ENCODE results near the gene CNTNAP3B.
"Not testable (repeated sequence)": the region's sequence is repeated elsewhere in the genome, so short reads cannot be mapped to it uniquely, and the experiment has no call there.

Gene CNTNAP3B

DNA sequence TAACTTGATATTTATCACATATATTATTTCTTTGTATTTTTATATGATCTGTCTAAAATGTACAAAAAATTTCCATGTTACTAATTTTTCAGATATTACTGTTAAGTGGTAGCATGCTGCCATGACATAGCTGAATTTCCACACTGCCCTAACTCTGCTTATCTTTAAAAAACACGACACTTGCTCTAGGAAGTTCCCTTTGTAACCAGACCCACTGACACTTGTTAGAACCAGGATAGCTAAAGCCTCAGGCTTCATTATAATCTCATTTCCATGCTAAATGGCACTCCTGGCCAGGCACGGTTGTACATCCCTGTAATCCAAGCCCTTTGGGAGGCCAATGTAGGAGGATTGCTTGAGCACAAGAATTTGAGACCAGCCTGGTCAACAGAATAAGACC lies 273.8 kb downstream of the CNTNAP3B start:
- H3F3A ChIP-seq (ENCODE audit: control insufficient read depth, insufficient read depth); H3K79me2 ChIP-seq (ENCODE audit: control insufficient read depth, low read length); H3K9me3 ChIP-seq (ENCODE audit: control insufficient read depth, insufficient read depth, low read length); H3K4me1 ChIP-seq (ENCODE audit: control insufficient read depth, low read length); H3K27ac ChIP-seq (ENCODE audit: low read depth, low read length); H3K4me2 ChIP-seq (ENCODE audit: low read length); H3K9me2 ChIP-seq (replicated peaks; ENCODE audit: control insufficient read depth, low read length); H4K20me1 ChIP-seq (ENCODE audit: control insufficient read depth, insufficient read depth, low read depth, low read length); H3K27me3 ChIP-seq (ENCODE audit: control insufficient read depth, low read length); H3K36me3 ChIP-seq (ENCODE audit: control insufficient read depth, low read length); H3K4me3 ChIP-seq (ENCODE audit: low read length): not testable (repeated sequence)

DNA sequence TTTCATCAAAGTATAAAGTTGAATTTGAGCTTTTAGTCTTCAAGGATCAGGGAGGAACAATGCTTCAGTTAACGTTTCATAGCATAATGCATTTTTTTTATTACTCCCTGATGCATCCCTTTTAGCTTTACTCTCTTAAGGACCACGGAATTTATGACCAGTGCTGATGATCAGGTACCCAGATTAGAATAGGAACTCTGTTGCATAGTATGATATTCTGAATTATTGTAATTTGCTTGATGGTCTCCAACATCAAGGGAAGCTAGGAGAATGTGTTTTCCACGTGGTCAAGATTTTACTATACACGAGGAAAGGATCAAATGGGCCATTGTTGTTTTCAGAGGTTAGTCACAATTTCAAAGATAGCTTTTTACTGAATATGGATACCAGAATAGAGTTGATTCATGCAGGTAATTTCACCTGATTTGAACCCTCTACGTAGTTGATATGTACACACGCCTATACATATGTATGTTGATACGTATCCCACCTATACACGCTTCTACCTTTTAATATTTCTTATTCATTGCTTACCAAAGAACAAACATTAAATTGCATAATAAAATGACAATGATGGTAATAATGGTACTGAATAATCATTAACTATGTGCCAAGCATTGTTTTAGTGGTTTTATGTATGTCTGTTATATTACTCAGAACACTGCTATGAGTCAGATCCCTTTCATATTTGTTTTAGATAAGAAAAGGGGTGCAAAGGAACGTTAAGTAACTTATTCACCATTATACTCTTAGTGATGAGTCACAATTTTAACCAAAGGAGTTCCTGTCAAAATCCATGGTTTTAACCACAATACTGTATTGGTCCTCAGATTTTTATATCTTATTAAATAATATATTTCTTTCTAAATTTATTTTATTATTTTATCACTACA lies 277.1 kb downstream of the CNTNAP3B start:
- not testable (repeated sequence) for H3K27me3 ChIP-seq (ENCODE audit: control insufficient read depth, low read length); H4K20me1 ChIP-seq (ENCODE audit: control insufficient read depth, insufficient read depth, low read depth, low read length); H3K27ac ChIP-seq (ENCODE audit: low read depth, low read length); H3K4me2 ChIP-seq (ENCODE audit: low read length); H3F3A ChIP-seq (ENCODE audit: control insufficient read depth, insufficient read depth); H3K36me3 ChIP-seq (ENCODE audit: control insufficient read depth, low read length); H3K79me2 ChIP-seq (ENCODE audit: control insufficient read depth, low read length); H3K9me3 ChIP-seq (ENCODE audit: control insufficient read depth, insufficient read depth, low read length); H3K4me3 ChIP-seq (ENCODE audit: low read length); H3K4me1 ChIP-seq (ENCODE audit: control insufficient read depth, low read length); H3K9me2 ChIP-seq (replicated peaks; ENCODE audit: control insufficient read depth, low read length)

DNA sequence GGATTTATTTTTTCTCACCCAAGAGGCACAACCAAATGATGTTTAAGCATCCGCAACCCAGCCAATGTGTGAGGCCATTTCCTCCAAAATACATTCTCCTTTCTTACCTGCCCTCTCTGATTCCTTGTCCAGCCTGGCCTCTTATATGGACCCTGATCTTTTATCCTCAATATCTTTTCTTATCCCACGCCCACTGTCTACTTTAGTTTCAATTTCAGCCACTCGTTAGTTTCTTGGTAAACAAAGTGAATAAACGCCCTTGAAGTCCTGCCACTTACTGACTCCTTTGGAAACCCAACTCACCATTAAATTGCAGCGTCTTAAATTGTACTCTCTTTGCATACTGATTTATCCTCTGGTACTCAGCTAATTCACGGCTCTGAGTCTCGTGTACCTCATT lies 281.4 kb downstream of the CNTNAP3B start:
- not testable (repeated sequence) for H4K20me1 ChIP-seq (ENCODE audit: control insufficient read depth, insufficient read depth, low read depth, low read length)

More for the DNA sequence above, 281.4 kb downstream of the CNTNAP3B start:
- H3K9me3 ChIP-seq (ENCODE audit: control insufficient read depth, insufficient read depth, low read length); H3K9me2 ChIP-seq (replicated peaks; ENCODE audit: control insufficient read depth, low read length); H3K4me1 ChIP-seq (ENCODE audit: control insufficient read depth, low read length); H3K79me2 ChIP-seq (ENCODE audit: control insufficient read depth, low read length); H3K27ac ChIP-seq (ENCODE audit: low read depth, low read length); H3K36me3 ChIP-seq (ENCODE audit: control insufficient read depth, low read length); H3F3A ChIP-seq (ENCODE audit: control insufficient read depth, insufficient read depth); H3K27me3 ChIP-seq (ENCODE audit: control insufficient read depth, low read length); H3K4me3 ChIP-seq (ENCODE audit: low read length); H3K4me2 ChIP-seq (ENCODE audit: low read length): not testable (repeated sequence)

All from DOHH2 (cell line).